PC-9 (cell line): ENCODE measurements around the gene NFIX. TPM values are rescaled to one million over a fixed set of nuclear protein-coding genes. Genes with fewer than 3 reads are reported as not detected.
A peak's percentile ranks its signal among the peaks of the same experiment; 100 is the strongest.
"Not testable (repeated sequence)": the region's sequence is repeated elsewhere in the genome, so short reads cannot be mapped to it uniquely, and the experiment has no call there.

ENCODE experiments used
- BruUV-seq: library from RNA; stranded (reverse); fragments of 400-500 nt; replicated peaks from 2 replicates; lab custom pipeline; 2021; lab: Mats Ljungman, UMichigan
- CTCF ChIA-PET: fragments of 300-600 bp; sonication (Branson Sonifier 250); formaldehyde crosslinking; loops from one replicate; lab custom pipeline; 2022; ENCODE audit warnings: antibody characterized with exemption; lab: Charles Lee
- POLR2A ChIA-PET: fragments of 300-600 bp; sonication (Branson Sonifier 250); formaldehyde crosslinking; loops from one replicate; lab custom pipeline; 2022; ENCODE audit warnings: antibody characterized with exemption; ENCODE audit not compliant: unreplicated experiment; lab: Charles Lee
- DNase-seq, 2 experiments: peaks; one replicate each; pipeline versions ENCODE4 v3.0.0 to v3.0.0-alpha.2; 2015 to 2022; ENCODE audit warnings: mixed read lengths in 1 of 2
- H2AFZ ChIP-seq: fragments of 200-600 bp; sonication (generic); 2 replicates; pipeline ENCODE4 v1.8.1; 2017; ENCODE audit warnings: antibody characterized with exemption
- H3F3A ChIP-seq: fragments of 200-600 bp; sonication (generic); 2 replicates; pipeline ENCODE4 v1.8.1; 2017; ENCODE audit warnings: antibody characterized with exemption, mild to moderate bottlenecking, low read depth; ENCODE audit not compliant: insufficient read depth
- H3K27ac ChIP-seq: fragments of 200-600 bp; sonication (generic); 2 replicates; pipeline ENCODE4 v1.6.1; 2016; ENCODE audit warnings: mixed run types
- H3K27me3 ChIP-seq: fragments of 200-600 bp; sonication (generic); 2 replicates; pipeline ENCODE4 v1.6.1; 2016; ENCODE audit warnings: low read depth, mixed run types; ENCODE audit not compliant: insufficient read depth
- H3K36me3 ChIP-seq: fragments of 200-600 bp; sonication (generic); 2 replicates; pipeline ENCODE4 v1.6.1; 2016; ENCODE audit warnings: low read depth, mixed run types
- H3K4me1 ChIP-seq: fragments of 200-600 bp; sonication (generic); replicated peaks from 2 replicates; pipeline ENCODE4 v1.6.1; 2016; ENCODE audit warnings: mixed run types; ENCODE audit not compliant: insufficient read depth
- H3K4me2 ChIP-seq: fragments of 200-600 bp; sonication (generic); 2 replicates; pipeline ENCODE4 v1.6.1; 2017; ENCODE audit warnings: mixed run types
- H3K4me3 ChIP-seq: fragments of 200-600 bp; sonication (generic); 2 replicates; pipeline ENCODE4 v1.6.1; 2016; ENCODE audit warnings: mixed run types
- H3K79me2 ChIP-seq: fragments of 200-600 bp; sonication (generic); 2 replicates; pipeline ENCODE4 v1.6.1; 2017; ENCODE audit warnings: low read depth, mixed run types
- H3K9me2 ChIP-seq: fragments of 200-600 bp; sonication (generic); 2 replicates; pipeline ENCODE4 v1.8.1; 2017; ENCODE audit warnings: mild to moderate bottlenecking; ENCODE audit not compliant: insufficient read depth
- H3K9me3 ChIP-seq: fragments of 200-600 bp; sonication (generic); 2 replicates; pipeline ENCODE4 v1.8.1; 2016; ENCODE audit warnings: low read depth; ENCODE audit not compliant: insufficient read depth
- H4K20me1 ChIP-seq: fragments of 200-600 bp; sonication (generic); 2 replicates; pipeline ENCODE4 v1.8.1; 2017; ENCODE audit not compliant: insufficient read depth
- CTCF ChIP-seq: fragments of 200-600 bp; sonication (generic); conservative IDR thresholded peaks from 2 replicates; pipeline ENCODE4 v1.6.1; 2017; ENCODE audit warnings: mixed run types, antibody characterized with exemption, mild to moderate bottlenecking, moderate library complexity
- EZH2 ChIP-seq: fragments of 200-600 bp; sonication (generic); IDR thresholded peaks from 2 replicates; pipeline ENCODE4 v1.8.0; 2017; ENCODE audit warnings: antibody characterized with exemption, low read depth
- intact Hi-C: fragments of 100-400 bp; cut with micrococcal nuclease; formaldehyde crosslinking; loops from one replicate; pipeline ENCODE4 v1.10.0; 2022; ENCODE audit not compliant: unreplicated experiment
- total RNA-seq: library from RNA; stranded (reverse); gene quantifications from 2 replicates; pipeline ENCODE4 v1.2.3, GENCODE V29; 2021

Gene NFIX
- total RNA-seq, 1 experiment from 2014 or later, result 24.2 TPM

DNA sequence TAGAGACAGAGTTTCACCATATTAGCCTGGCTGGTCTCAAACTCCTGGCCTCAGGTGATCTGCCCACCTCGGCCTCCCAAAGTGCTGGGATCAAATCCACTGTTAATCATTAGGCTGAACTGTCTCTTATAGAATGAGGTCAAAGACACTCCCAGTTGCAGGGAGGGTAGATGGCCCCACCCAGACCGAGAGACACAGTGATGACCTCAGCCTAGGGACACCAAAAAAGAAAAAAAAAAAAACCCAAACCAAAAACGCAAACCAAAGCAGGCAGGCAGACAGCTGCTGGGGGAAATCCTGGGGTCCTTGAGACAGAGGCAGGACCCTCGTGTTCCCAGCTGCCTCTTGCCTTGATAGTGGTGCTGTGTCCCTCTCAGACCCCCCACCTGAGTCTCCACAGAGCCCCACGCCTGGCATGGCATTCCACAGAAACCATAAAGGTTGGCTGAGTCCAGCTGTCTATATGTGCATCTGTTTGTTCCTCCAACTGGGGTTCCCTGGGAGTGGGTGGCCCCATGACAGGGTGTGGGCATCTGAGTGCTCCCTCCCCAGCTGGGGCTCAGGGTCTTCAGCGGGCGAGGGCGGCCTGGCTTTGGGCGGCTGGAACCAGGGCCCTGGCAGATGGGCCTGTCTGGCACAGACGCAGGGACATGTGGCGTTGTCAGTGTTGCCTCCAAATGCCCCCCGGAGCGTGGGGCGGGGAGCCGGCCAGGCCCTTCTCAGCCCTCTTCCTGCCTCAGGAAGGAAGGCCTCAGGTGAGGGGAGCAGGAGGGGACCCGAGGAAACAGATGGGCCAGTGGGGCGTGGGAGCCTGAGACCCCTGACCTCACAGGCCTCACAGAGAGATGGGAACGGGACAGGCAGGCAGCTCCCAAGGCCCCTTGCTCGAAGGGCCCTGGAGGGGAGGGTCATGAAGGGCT, 20.7 kb upstream of the NFIX start:
- TF ChIP-seq EZH2, result no peak
- H3K27ac ChIP-seq, result no peak overlapping the region
- intact Hi-C loops, result loop anchor here (5.0 kb wide), 2 partner anchors 303 to 458 kb away; no protein-coding TSS in a partner anchor
- no peaks in the 10 kb centered on the region for H3K36me3 ChIP-seq
- H3K4me1 ChIP-seq, result no peaks in the 10 kb centered on the region
- CTCF ChIA-PET, result interaction anchor here (0.6 kb wide), 1 partner anchor 221 kb away, joined by 4 read pairs; no protein-coding TSS in a partner anchor
- 0 out of 2 replicates have a peak overlapping the region, but pooled peaks have one; percentile 12 for H3K4me2 ChIP-seq
- H3K9me3 ChIP-seq, result no peaks in the 10 kb centered on the region
- BruUV-seq, result no TSS peak
- no peak overlapping the region for H3K4me3 ChIP-seq
- no peaks in the 10 kb centered on the region for H3K79me2 ChIP-seq
- POLR2A ChIA-PET, result no interaction called here
- H3K27me3 ChIP-seq, result no peaks in the 10 kb centered on the region
- peaks cover 5% of the 10 kb centered on the region; the same call in 1 of the 2 replicates for H3F3A ChIP-seq
- DNase-seq, result no peak
- H3K9me2 ChIP-seq, result no peaks in the 10 kb centered on the region
- H4K20me1 ChIP-seq, result no peaks in the 10 kb centered on the region
- no peak overlapping the region for H2AFZ ChIP-seq

GRCh38 chr19:12975221-12975741, 20.0 kb upstream of the NFIX start:
- Histone ChIP-seq H3K9me3 (no peaks in the 10 kb centered on the region), H2AFZ (no peak overlapping the region), H3F3A (peaks cover 5% of the 10 kb centered on the region; the same call in 1 of the 2 replicates), H3K79me2 (no peaks in the 10 kb centered on the region), H4K20me1 (no peaks in the 10 kb centered on the region), H3K27ac (no peak overlapping the region), H3K4me2 (no peak overlapping the region), H3K4me3 (no peak overlapping the region), H3K9me2 (no peaks in the 10 kb centered on the region), H3K27me3 (no peaks in the 10 kb centered on the region), H3K4me1 (no peaks in the 10 kb centered on the region), H3K36me3 (no peaks in the 10 kb centered on the region)
- no TSS peak for BruUV-seq
- POLR2A ChIA-PET, result no interaction called here
- intact Hi-C loops, result loop anchor here (5.0 kb wide), 2 partner anchors 302 to 457 kb away; no protein-coding TSS in a partner anchor
- TF ChIP-seq CTCF, result no peak
- no peak for TF ChIP-seq EZH2
- CTCF ChIA-PET, result interaction anchor here (0.6 kb wide), 1 partner anchor 168 kb away, joined by 4 read pairs; no protein-coding TSS in a partner anchor
- DNase-seq, result no peak

DNA sequence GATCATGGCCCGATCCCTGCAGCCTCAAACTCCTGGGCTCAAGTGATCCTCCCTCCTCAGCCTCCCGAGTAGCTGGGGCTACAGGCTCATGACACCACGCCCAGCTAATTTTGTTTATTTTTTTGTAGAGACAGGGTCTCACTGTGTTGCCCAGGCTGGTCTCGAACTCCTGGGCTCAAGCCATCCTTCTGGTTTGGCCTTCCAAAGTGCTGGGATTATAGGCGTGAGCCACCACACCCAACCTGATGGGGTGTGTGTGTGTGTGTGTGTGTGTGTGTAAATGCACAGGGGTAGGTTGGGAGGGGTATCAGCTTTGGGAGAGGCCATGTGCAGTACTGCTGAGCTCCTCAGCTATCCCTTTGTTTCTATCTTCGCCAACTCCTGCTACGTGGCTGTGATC, 19.2 kb upstream of the NFIX start:
- H3F3A ChIP-seq, DNase-seq, BruUV-seq, H3K36me3 ChIP-seq, H3K9me2 ChIP-seq, H3K4me3 ChIP-seq, H2AFZ ChIP-seq, H3K79me2 ChIP-seq, H3K27ac ChIP-seq, H4K20me1 ChIP-seq, H3K4me1 ChIP-seq, H3K4me2 ChIP-seq, H3K27me3 ChIP-seq, POLR2A ChIA-PET, H3K9me3 ChIP-seq: not testable (repeated sequence)
- intact Hi-C loops, result loop anchor here (5.0 kb wide), 2 partner anchors 301 to 456 kb away; no protein-coding TSS in a partner anchor
- CTCF ChIA-PET, result interaction anchor here (0.6 kb wide), 1 partner anchor 167 kb away, joined by 4 read pairs; no protein-coding TSS in a partner anchor

DNA sequence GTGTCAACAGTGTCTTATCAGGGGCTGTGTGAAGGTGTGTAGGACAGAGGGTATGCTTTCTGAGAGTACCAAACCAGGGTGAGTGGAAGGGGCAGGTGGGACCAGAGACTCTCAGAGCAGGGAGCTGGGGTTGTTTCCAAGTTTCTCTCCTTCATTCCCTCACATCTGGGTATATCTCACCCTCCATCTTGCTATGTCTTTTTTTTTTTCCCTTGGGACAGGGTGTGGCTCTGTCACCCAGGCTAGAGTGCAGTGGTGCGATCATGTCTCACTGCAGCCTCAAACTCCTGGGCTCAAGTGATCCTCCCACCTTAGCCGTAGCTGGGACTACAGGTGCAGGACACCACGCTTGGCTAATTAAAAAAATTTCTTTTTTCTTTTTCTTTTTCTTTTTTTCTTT, 15.3 kb upstream of the NFIX start:
- Histone ChIP-seq H3K36me3 (no peaks in the 10 kb centered on the region), H2AFZ (no peak overlapping the region), H3K27me3 (peaks cover 19% of the 10 kb centered on the region), H4K20me1 (no peaks in the 10 kb centered on the region), H3K9me2 (no peaks in the 10 kb centered on the region), H3K79me2 (no peaks in the 10 kb centered on the region), H3K9me3 (no peaks in the 10 kb centered on the region), H3K4me3 (no peak overlapping the region), H3K27ac (no peak overlapping the region), H3K4me1 (peaks cover 10% of the 10 kb centered on the region), H3F3A (peaks cover 15% of the 10 kb centered on the region; the same call in 1 of the 2 replicates), H3K4me2 (no peak overlapping the region)
- ChIA-PET POLR2A (interaction anchor here (0.6 kb wide), 1 partner anchor 283 kb away, joined by 10 read pairs; no protein-coding TSS in a partner anchor), CTCF (no interaction called here)
- TF ChIP-seq EZH2 (no peak), CTCF (no peak)
- DNase-seq, result no peak
- intact Hi-C loops, result loop anchor here (5.0 kb wide), 2 partner anchors 297 to 452 kb away; no protein-coding TSS in a partner anchor
- no TSS peak for BruUV-seq
